SK-N-SH (cell line): Measurements from ENCODE around the gene SCARF2.

ENCODE experiments used
- CTCF ChIP-seq: fragments of 200-600 bp; sonication (generic); IDR thresholded peaks from 2 replicates; pipeline ENCODE4 v1.6.1; 2017; ENCODE audit warnings: antibody characterized with exemption, mild to moderate bottlenecking, moderate library complexity
- ELF1 ChIP-seq: IDR thresholded peaks from 2 replicates; pipeline ENCODE4 v1.4.0; 2012
- EP300 ChIP-seq, 2 experiments: IDR thresholded peaks; 2 replicates each; pipeline versions ENCODE4 v1.4.0 to v1.6.1; 2012; ENCODE audit warnings: borderline replicate concordance in 1 of 2, low read depth in 1 of 2, low read length in 1 of 2
- EZH2phosphoT487 ChIP-seq: fragments of 200-600 bp; sonication (generic); IDR thresholded peaks from 2 replicates; pipeline ENCODE4 v1.6.1; 2017; ENCODE audit warnings: low read depth, mixed run types, mild to moderate bottlenecking, antibody characterized with exemption, moderate library complexity, borderline replicate concordance
- FOXJ3 ChIP-seq: sonication (generic); formaldehyde crosslinking; IDR thresholded peaks from 2 replicates; pipeline ENCODE4 v1.5.1; 2020; ENCODE audit warnings: mild to moderate bottlenecking, missing genetic modification reagents
- NRF1 ChIP-seq: IDR thresholded peaks from 2 replicates; pipeline ENCODE4 v1.6.1; 2012; ENCODE audit warnings: low read depth, mild to moderate bottlenecking, low read length
- POLR2AphosphoS5 ChIP-seq: IDR thresholded peaks from 2 replicates; pipeline ENCODE4 v1.6.1; 2012; ENCODE audit warnings: low read depth, low read length
- RCOR1 ChIP-seq: fragments of 150-350 bp; IDR thresholded peaks from 2 replicates; pipeline ENCODE4 v1.6.1; 2017; ENCODE audit warnings: antibody characterized with exemption, low read length
- RFX5 ChIP-seq: IDR thresholded peaks from 2 replicates; pipeline ENCODE4 v1.6.1; 2012; ENCODE audit warnings: mild to moderate bottlenecking, improper control_type of control experiment, low read length
- SIN3A ChIP-seq: IDR thresholded peaks from 2 replicates; pipeline ENCODE4 v1.6.1; 2012; ENCODE audit warnings: low read depth, mild to moderate bottlenecking, low read length, moderate library complexity, borderline replicate concordance
- SMC3 ChIP-seq: IDR thresholded peaks from 2 replicates; pipeline ENCODE4 v1.6.1; 2012; ENCODE audit warnings: low read depth, low read length, improper control_type of control experiment
- TAF1 ChIP-seq: IDR thresholded peaks from 2 replicates; pipeline ENCODE4 v1.6.1; 2012; ENCODE audit warnings: low read depth, mild to moderate bottlenecking, low read length, moderate library complexity, borderline replicate concordance
- ZBTB33 ChIP-seq: IDR thresholded peaks from 2 replicates; pipeline ENCODE4 v1.4.0; 2012; ENCODE audit warnings: low read depth, borderline replicate concordance
- TF ChIP-seq, protein P1 (sequence below): IDR thresholded peaks from 2 replicates; pipeline ENCODE4 v1.6.1; 2012; ENCODE audit warnings: mild to moderate bottlenecking, low read depth, low read length, moderate library complexity

DNA sequence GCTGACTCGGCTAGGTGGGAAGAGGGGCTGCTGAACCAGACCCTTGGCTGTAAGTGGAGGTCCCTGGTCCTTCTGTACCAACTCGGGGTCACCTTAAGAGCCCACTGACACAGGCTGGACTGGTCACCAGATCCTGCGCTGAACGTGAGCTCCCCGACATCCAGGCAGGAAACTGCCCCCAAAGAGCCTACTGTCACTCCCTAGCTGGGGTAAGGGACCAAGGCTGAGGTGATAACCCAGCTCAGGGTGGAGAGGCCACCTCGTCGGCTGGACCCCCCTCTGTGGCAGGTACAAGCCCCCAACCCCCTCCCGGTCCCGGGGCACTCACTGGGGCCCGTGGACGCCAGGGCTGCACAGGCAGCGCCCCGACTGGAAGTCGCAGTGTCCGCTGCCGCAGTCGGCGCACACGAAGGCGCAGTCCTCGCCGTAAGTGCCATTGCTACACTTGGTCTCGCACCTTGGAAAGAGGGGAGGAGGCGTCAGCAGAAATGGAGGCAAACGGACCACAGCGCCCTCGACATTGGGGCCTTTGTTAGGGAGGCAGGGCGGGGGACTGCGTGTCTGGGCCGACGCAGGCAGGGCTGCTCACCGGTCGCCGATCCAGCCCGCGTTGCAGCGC lies 7.4 kb downstream of the SCARF2 start:
- TF ChIP-seq EZH2phosphoT487 (no peak), TAF1 (no peak), CTCF (no peak), EP300 (IDR thresholded peaks at IDR 0.05; ENCODE audit: borderline replicate concordance in 1 of 2, low read depth in 1 of 2, low read length in 1 of 2) (no peak), ELF1 (no peak), RFX5 (no peak), SIN3A (no peak), RCOR1 (no peak), FOXJ3 (CRISPR knock-in tag) (no peak), SMC3 (no peak), POLR2AphosphoS5 (no peak), ZBTB33 (no peak), NRF1 (no peak)
- TF ChIP-seq, protein P1, sequence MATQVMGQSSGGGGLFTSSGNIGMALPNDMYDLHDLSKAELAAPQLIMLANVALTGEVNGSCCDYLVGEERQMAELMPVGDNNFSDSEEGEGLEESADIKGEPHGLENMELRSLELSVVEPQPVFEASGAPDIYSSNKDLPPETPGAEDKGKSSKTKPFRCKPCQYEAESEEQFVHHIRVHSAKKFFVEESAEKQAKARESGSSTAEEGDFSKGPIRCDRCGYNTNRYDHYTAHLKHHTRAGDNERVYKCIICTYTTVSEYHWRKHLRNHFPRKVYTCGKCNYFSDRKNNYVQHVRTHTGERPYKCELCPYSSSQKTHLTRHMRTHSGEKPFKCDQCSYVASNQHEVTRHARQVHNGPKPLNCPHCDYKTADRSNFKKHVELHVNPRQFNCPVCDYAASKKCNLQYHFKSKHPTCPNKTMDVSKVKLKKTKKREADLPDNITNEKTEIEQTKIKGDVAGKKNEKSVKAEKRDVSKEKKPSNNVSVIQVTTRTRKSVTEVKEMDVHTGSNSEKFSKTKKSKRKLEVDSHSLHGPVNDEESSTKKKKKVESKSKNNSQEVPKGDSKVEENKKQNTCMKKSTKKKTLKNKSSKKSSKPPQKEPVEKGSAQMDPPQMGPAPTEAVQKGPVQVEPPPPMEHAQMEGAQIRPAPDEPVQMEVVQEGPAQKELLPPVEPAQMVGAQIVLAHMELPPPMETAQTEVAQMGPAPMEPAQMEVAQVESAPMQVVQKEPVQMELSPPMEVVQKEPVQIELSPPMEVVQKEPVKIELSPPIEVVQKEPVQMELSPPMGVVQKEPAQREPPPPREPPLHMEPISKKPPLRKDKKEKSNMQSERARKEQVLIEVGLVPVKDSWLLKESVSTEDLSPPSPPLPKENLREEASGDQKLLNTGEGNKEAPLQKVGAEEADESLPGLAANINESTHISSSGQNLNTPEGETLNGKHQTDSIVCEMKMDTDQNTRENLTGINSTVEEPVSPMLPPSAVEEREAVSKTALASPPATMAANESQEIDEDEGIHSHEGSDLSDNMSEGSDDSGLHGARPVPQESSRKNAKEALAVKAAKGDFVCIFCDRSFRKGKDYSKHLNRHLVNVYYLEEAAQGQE: no peak
